DOHH2 (cell line): ENCODE measurements around the gene MYO1D.

Source experiments
- H3F3A ChIP-seq: fragments of 200-600 bp; sonication (generic), shearing (Covaris generic); 2 replicates; pipeline ENCODE4 v1.6.0; 2016; ENCODE audit warnings: antibody characterized with exemption, mild to moderate bottlenecking; ENCODE audit not compliant: control insufficient read depth, insufficient read depth
- H3K27ac ChIP-seq: fragments of 200-600 bp; sonication (generic); 2 replicates; pipeline ENCODE4 v1.5.1; 2014; ENCODE audit warnings: low read depth, mild to moderate bottlenecking, low read length, moderate library complexity
- H3K27me3 ChIP-seq: fragments of 200-600 bp; sonication (generic); 2 replicates; pipeline ENCODE4 v1.6.1; 2014; ENCODE audit warnings: mild to moderate bottlenecking, low read length, mixed read lengths; ENCODE audit not compliant: control insufficient read depth
- H3K36me3 ChIP-seq: fragments of 200-600 bp; sonication (generic); 2 replicates; pipeline ENCODE4 v1.6.1; 2014; ENCODE audit warnings: mild to moderate bottlenecking, low read length, moderate library complexity, mixed read lengths; ENCODE audit not compliant: control insufficient read depth
- H3K4me1 ChIP-seq: fragments of 200-600 bp; sonication (generic); 2 replicates; pipeline ENCODE4 v1.6.1; 2014; ENCODE audit warnings: mild to moderate bottlenecking, low read length, mixed read lengths; ENCODE audit not compliant: control insufficient read depth
- H3K4me2 ChIP-seq: fragments of 200-600 bp; sonication (generic); 2 replicates; pipeline ENCODE4 v1.6.0; 2014; ENCODE audit warnings: mild to moderate bottlenecking, low read length, moderate library complexity
- H3K4me3 ChIP-seq: fragments of 200-600 bp; sonication (generic); 2 replicates; pipeline ENCODE4 v1.5.1; 2014; ENCODE audit warnings: mild to moderate bottlenecking, low read length, mixed read lengths
- H3K79me2 ChIP-seq: fragments of 200-600 bp; sonication (generic); 2 replicates; pipeline ENCODE4 v1.6.1; 2014; ENCODE audit warnings: mild to moderate bottlenecking, low read length, mixed read lengths; ENCODE audit not compliant: control insufficient read depth
- H3K9me2 ChIP-seq: fragments of 200-600 bp; sonication (generic); replicated peaks from 2 replicates; pipeline ENCODE4 v1.6.1; 2014; ENCODE audit warnings: mild to moderate bottlenecking, low read length, mixed read lengths; ENCODE audit not compliant: control insufficient read depth
- H3K9me3 ChIP-seq: fragments of 200-600 bp; sonication (generic); 2 replicates; pipeline ENCODE4 v1.6.1; 2014; ENCODE audit warnings: antibody characterized with exemption, low read length, mixed read lengths; ENCODE audit not compliant: control insufficient read depth, insufficient read depth
- H4K20me1 ChIP-seq: fragments of 200-600 bp; sonication (generic); 2 replicates; pipeline ENCODE4 v1.6.0; 2014; ENCODE audit warnings: low read depth, mild to moderate bottlenecking, antibody characterized with exemption, low read length, moderate library complexity; ENCODE audit not compliant: control insufficient read depth, insufficient read depth
- CTCF ChIP-seq: fragments of 200-600 bp; sonication (generic); IDR thresholded peaks from one replicate; pipeline ENCODE4 v1.5.1; 2014; ENCODE audit warnings: antibody characterized with exemption, mild to moderate bottlenecking, low read depth, low read length; ENCODE audit not compliant: poor library complexity, severe bottlenecking
- EZH2phosphoT487 ChIP-seq: fragments of 200-600 bp; sonication (generic); IDR thresholded peaks from 2 replicates; pipeline ENCODE4 v1.6.1; 2017; ENCODE audit warnings: borderline replicate concordance, mild to moderate bottlenecking, antibody characterized with exemption, low read length, moderate library complexity, mixed read lengths

Gene MYO1D

GRCh38 chr17:32795339-32795979, 81.5 kb downstream of the MYO1D start:
- Histone ChIP-seq H3K4me3 (no peak overlapping the region), H3K36me3 (no peaks in the 10 kb centered on the region), H3F3A (no peaks in the 10 kb centered on the region; the same call in 1 of the 2 replicates), H3K79me2 (no peaks in the 10 kb centered on the region), H3K27me3 (peaks cover 7% of the 10 kb centered on the region), H3K4me1 (no peaks in the 10 kb centered on the region), H3K9me2 (no peaks in the 10 kb centered on the region), H3K4me2 (no peak overlapping the region), H3K9me3 (no peaks in the 10 kb centered on the region), H4K20me1 (no peaks in the 10 kb centered on the region), H3K27ac (no peak overlapping the region)
- TF ChIP-seq CTCF, result no peak
- no peak for TF ChIP-seq EZH2phosphoT487

- Histone ChIP-seq H3K4me2 (no peak overlapping the region), H4K20me1 (no peaks in the 10 kb centered on the region), H3K79me2 (no peaks in the 10 kb centered on the region), H3K4me3 (no peak overlapping the region), H3F3A (no peaks in the 10 kb centered on the region; the same call in 1 of the 2 replicates), H3K27me3 (peaks cover 4% of the 10 kb centered on the region), H3K4me1 (no peaks in the 10 kb centered on the region), H3K9me3 (no peaks in the 10 kb centered on the region), H3K27ac (no peak overlapping the region), H3K36me3 (no peaks in the 10 kb centered on the region), H3K9me2 (no peaks in the 10 kb centered on the region)
- no peak for TF ChIP-seq CTCF
- TF ChIP-seq EZH2phosphoT487, result no peak
Observed at GRCh38 chr17:32794533-32795246, 82.2 kb downstream of the MYO1D start.

GRCh38 chr17:32793841-32794240, 83.1 kb downstream of the MYO1D start:
- Histone ChIP-seq H3K27me3 (peaks cover 4% of the 10 kb centered on the region; the same call in 1 of the 2 replicates), H3K4me2 (no peak overlapping the region), H3K4me3 (no peak overlapping the region), H3K4me1 (no peaks in the 10 kb centered on the region), H3K79me2 (no peaks in the 10 kb centered on the region), H3K9me2 (no peaks in the 10 kb centered on the region), H3K9me3 (no peaks in the 10 kb centered on the region), H3K27ac (no peak overlapping the region), H3K36me3 (no peaks in the 10 kb centered on the region), H4K20me1 (no peaks in the 10 kb centered on the region), H3F3A (no peaks in the 10 kb centered on the region; the same call in 1 of the 2 replicates)
- no peak for TF ChIP-seq EZH2phosphoT487
- no peak for TF ChIP-seq CTCF
